ENCODE results near the gene TJP2. TPM values are rescaled to one million over a fixed set of nuclear protein-coding genes. Genes with fewer than 3 reads are reported as not detected.

Gene TJP2
- total RNA-seq, 2 experiments from 2014 or later: 6.3 to 8.0 TPM

GRCh38 chr9:69136779-69137178 is 37.3 kb upstream of the TJP2 start:
- POLR2A ChIA-PET: no interaction called here
- Mint-ChIP-seq H3K27ac (no peak overlapping the region), H3K9me3 (no peaks in the 10 kb centered on the region), H3K4me3 (no peak overlapping the region), H3K4me1 (ENCODE audit: low read depth) (no peaks in the 10 kb centered on the region), H3K36me3 (ENCODE audit: low read depth) (no peaks in the 10 kb centered on the region), H3K27me3 (no peaks in the 10 kb centered on the region)
- DNase-seq (no peak), ATAC-seq (ENCODE audit: poor library complexity) (no peak)
- Histone ChIP-seq H3K36me3 (ENCODE audit: insufficient read depth, low read length) (no peaks in the 10 kb centered on the region), H3K27me3 (ENCODE audit: control insufficient read depth in 1 of 2, insufficient read depth in 2 of 2, low read length in 2 of 2) (no peaks in the 10 kb centered on the region), H3K4me1 (ENCODE audit: insufficient read depth, low read length) (no peaks in the 10 kb centered on the region), H3K4me3 (ENCODE audit: low read length) (no peak overlapping the region), H3K9me3 (ENCODE audit: control insufficient read depth in 1 of 2, insufficient read depth in 1 of 2, low read length in 2 of 2) (no peaks in the 10 kb centered on the region), H3K27ac (ENCODE audit: low read depth in 1 of 2, low read length in 2 of 2) (no peak overlapping the region)
- CTCF ChIA-PET: no interaction called here
- intact Hi-C loops (cut with DNase I, micrococcal nuclease): no loop called here
- no peak for TF ChIP-seq CTCF (IDR thresholded peaks at IDR 0.05)

- H3K36me3 Mint-ChIP-seq (ENCODE audit: low read depth): no peaks in the 10 kb centered on the region
- no peak for ATAC-seq (ENCODE audit: poor library complexity)
- TF ChIP-seq CTCF (IDR thresholded peaks at IDR 0.05): no peak
Measured at GRCh38 chr9:69137311-69137710, 36.8 kb upstream of the TJP2 start.

GRCh38 chr9:69139596-69139995 is 34.5 kb upstream of the TJP2 start:
- intact Hi-C loops (cut with DNase I, micrococcal nuclease): no loop called here
- no peak overlapping the region for H3K27ac ChIP-seq (ENCODE audit: low read depth in 1 of 2, low read length in 2 of 2)
- no peak overlapping the region for H3K4me3 Mint-ChIP-seq
- H3K4me3 ChIP-seq (ENCODE audit: low read length): no peak overlapping the region
- H3K4me1 ChIP-seq (ENCODE audit: insufficient read depth, low read length): no peaks in the 10 kb centered on the region
- H3K27ac Mint-ChIP-seq: no peak overlapping the region
- ChIA-PET POLR2A (no interaction called here), CTCF (no interaction called here)
- no peaks in the 10 kb centered on the region for H3K27me3 Mint-ChIP-seq
- H3K36me3 Mint-ChIP-seq (ENCODE audit: low read depth): no peaks in the 10 kb centered on the region
- no peaks in the 10 kb centered on the region for H3K9me3 ChIP-seq (ENCODE audit: control insufficient read depth in 1 of 2, insufficient read depth in 1 of 2, low read length in 2 of 2)
- no peaks in the 10 kb centered on the region for H3K27me3 ChIP-seq (ENCODE audit: control insufficient read depth in 1 of 2, insufficient read depth in 2 of 2, low read length in 2 of 2)
- no peak for TF ChIP-seq CTCF (IDR thresholded peaks at IDR 0.05)
- H3K4me1 Mint-ChIP-seq (ENCODE audit: low read depth): no peaks in the 10 kb centered on the region
- no peak for DNase-seq
- ATAC-seq (ENCODE audit: poor library complexity): no peak
- no peaks in the 10 kb centered on the region for H3K9me3 Mint-ChIP-seq
- H3K36me3 ChIP-seq (ENCODE audit: insufficient read depth, low read length): no peaks in the 10 kb centered on the region

More at GRCh38 chr9:69137311-69137710, 36.8 kb upstream of the TJP2 start:
- H3K9me3 Mint-ChIP-seq: no peaks in the 10 kb centered on the region
- H3K36me3 ChIP-seq (ENCODE audit: insufficient read depth, low read length): no peaks in the 10 kb centered on the region
- H3K4me3 ChIP-seq (ENCODE audit: low read length): no peak overlapping the region
- no peaks in the 10 kb centered on the region for H3K27me3 Mint-ChIP-seq
- no peaks in the 10 kb centered on the region for H3K4me1 Mint-ChIP-seq (ENCODE audit: low read depth)
- no peaks in the 10 kb centered on the region for H3K27me3 ChIP-seq (ENCODE audit: control insufficient read depth in 1 of 2, insufficient read depth in 2 of 2, low read length in 2 of 2)
- no peak for DNase-seq
- H3K27ac ChIP-seq (ENCODE audit: low read depth in 1 of 2, low read length in 2 of 2): no peak overlapping the region
- no peaks in the 10 kb centered on the region for H3K4me1 ChIP-seq (ENCODE audit: insufficient read depth, low read length)
- H3K27ac Mint-ChIP-seq: no peak overlapping the region
- POLR2A ChIA-PET: interaction anchor here (0.8 kb wide), 1 partner anchor 15 kb away, joined by 3 read pairs; no protein-coding TSS in a partner anchor
- H3K9me3 ChIP-seq (ENCODE audit: control insufficient read depth in 1 of 2, insufficient read depth in 1 of 2, low read length in 2 of 2): no peaks in the 10 kb centered on the region
- CTCF ChIA-PET: no interaction called here
- no peak overlapping the region for H3K4me3 Mint-ChIP-seq
- intact Hi-C loops (cut with DNase I, micrococcal nuclease): no loop called here
